ENCODE data around the gene MLH1.

The MLH1 gene

GRCh38 chr3:37086918-37087317, 93.6 kb downstream of the MLH1 start:
- Histone ChIP-seq H3K4me3 (no peak overlapping the region), H3K27ac (no peak overlapping the region)
- no peak for TF ChIP-seq CTCF (IDR thresholded peaks at IDR 0.05)
- no peak for DNase-seq (ENCODE audit: low spot score)

GRCh38 chr3:37087870-37088269, 94.6 kb downstream of the MLH1 start:
- no peak for DNase-seq (ENCODE audit: low spot score)
- TF ChIP-seq CTCF (IDR thresholded peaks at IDR 0.05) = no peak
- Histone ChIP-seq H3K4me3 (no peak overlapping the region), H3K27ac (no peak overlapping the region)

- Histone ChIP-seq H3K4me3 (no peak overlapping the region), H3K27ac (no peak overlapping the region)
- TF ChIP-seq CTCF (IDR thresholded peaks at IDR 0.05) = no peak
- DNase-seq (ENCODE audit: low spot score) = no peak
Measured at GRCh38 chr3:37092484-37092883, 99.2 kb downstream of the MLH1 start.

GRCh38 chr3:37093481-37093880, 100.2 kb downstream of the MLH1 start:
- DNase-seq (ENCODE audit: low spot score) = no peak
- Histone ChIP-seq H3K27ac (no peak overlapping the region), H3K4me3 (no peak overlapping the region)
- no peak for TF ChIP-seq CTCF (IDR thresholded peaks at IDR 0.05)

GRCh38 chr3:37094636-37095035, 101.3 kb downstream of the MLH1 start:
- no peak for TF ChIP-seq CTCF (IDR thresholded peaks at IDR 0.05)
- no peak for DNase-seq (ENCODE audit: low spot score)
- Histone ChIP-seq H3K4me3 (no peak overlapping the region), H3K27ac (no peak overlapping the region)

- H3K4me3 ChIP-seq = no peak overlapping the region
- DNase-seq (ENCODE audit: low spot score) = no peak
- TF ChIP-seq CTCF (IDR thresholded peaks at IDR 0.05) = no peak
- no peak overlapping the region for H3K27ac ChIP-seq
Measured at GRCh38 chr3:37096288-37096687, 103.0 kb downstream of the MLH1 start.

GRCh38 chr3:37096975-37097374, 103.7 kb downstream of the MLH1 start:
- Histone ChIP-seq H3K27ac (no peak overlapping the region), H3K4me3 (no peak overlapping the region)
- no peak for DNase-seq (ENCODE audit: low spot score)
- no peak for TF ChIP-seq CTCF (IDR thresholded peaks at IDR 0.05)

All from coronary artery (tissue), 2 donors.